Ascending aorta (tissue), 2 donors: ENCODE measurements around the gene LMO1. TPM values are rescaled to one million over a fixed set of nuclear protein-coding genes. Genes with fewer than 3 reads are reported as not detected.

Experiments used
- DNase-seq, 2 donors: peaks; one replicate each; pipeline ENCODE4 v3.0.0-alpha.2; 2019; ENCODE audit warnings: low spot score in 2 of 2
- H3K27ac ChIP-seq, 2 donors: fragments of 200-600 bp; sonication (generic); one replicate each; pipeline ENCODE4 v1.5.1; 2016 to 2017; ENCODE audit warnings: mild to moderate bottlenecking in 1 of 2
- H3K27me3 ChIP-seq: fragments of 200-600 bp; sonication (generic); one replicate; pipeline ENCODE4 v1.5.1; 2017
- H3K36me3 ChIP-seq, 2 donors: fragments of 200-600 bp; sonication (generic); one replicate each; pipeline ENCODE4 v1.5.1; 2016
- H3K4me1 ChIP-seq, 2 donors: fragments of 200-600 bp; sonication (generic); one replicate each; pipeline ENCODE4 v1.5.1; 2016 to 2017; ENCODE audit warnings: mild to moderate bottlenecking in 1 of 2
- H3K4me3 ChIP-seq, 2 donors: fragments of 200-600 bp; sonication (generic); one replicate each; pipeline ENCODE4 v1.5.1; 2016 to 2017; ENCODE audit warnings: mild to moderate bottlenecking in 1 of 2
- H3K9me3 ChIP-seq, 2 donors: fragments of 200-600 bp; sonication (generic); one replicate each; pipeline ENCODE4 v1.5.1; 2016
- CTCF ChIP-seq, 3 experiments: fragments of 200-600 bp in 2 of 3; fragments of 450-650 bp in 1 of 3; sonication (generic) in 2 of 3; IDR thresholded peaks; one replicate each; pipeline ENCODE4 v1.5.1; 2016 to 2019; ENCODE audit warnings: antibody characterized with exemption in 3 of 3, mild to moderate bottlenecking in 1 of 3, moderate library complexity in 1 of 3
- intact Hi-C: fragments of 100-400 bp; cut with DNase I; formaldehyde crosslinking; loops from one replicate; pipeline ENCODE4 v1.15.1; 2023
- total RNA-seq: library from RNA; depleted of rRNA; stranded (reverse); fragments of >200 nt; gene quantifications from one replicate; pipeline ENCODE4 v1.1.0, GENCODE V29; 2016

LMO1 gene
- total RNA-seq, 1 donor from 2014 or later = not detected

- DNase-seq = no peak
- no peak overlapping the region for H3K27ac ChIP-seq
- intact Hi-C loops = no loop called here
- H3K4me3 ChIP-seq = no peak overlapping the region
- H3K36me3 ChIP-seq = no peaks in the 10 kb centered on the region
- no peaks in the 10 kb centered on the region for H3K27me3 ChIP-seq
- no peaks in the 10 kb centered on the region for H3K4me1 ChIP-seq
- TF ChIP-seq CTCF (IDR thresholded peaks at IDR 0.05) = no peak
- no peaks in the 10 kb centered on the region for H3K9me3 ChIP-seq
Measured at GRCh38 chr11:8309311-8309710, 45.6 kb upstream of the LMO1 start.

GRCh38 chr11:8307601-8308000 is 43.9 kb upstream of the LMO1 start:
- H3K27ac ChIP-seq = no peak overlapping the region
- H3K36me3 ChIP-seq = no peaks in the 10 kb centered on the region
- no peaks in the 10 kb centered on the region for H3K4me1 ChIP-seq
- DNase-seq = no peak
- no peaks in the 10 kb centered on the region for H3K27me3 ChIP-seq
- H3K9me3 ChIP-seq = no peaks in the 10 kb centered on the region
- TF ChIP-seq CTCF (IDR thresholded peaks at IDR 0.05) = no peak
- intact Hi-C loops = no loop called here
- no peak overlapping the region for H3K4me3 ChIP-seq

GRCh38 chr11:8301622-8302021 is 37.9 kb upstream of the LMO1 start:
- H3K4me3 ChIP-seq = no peak overlapping the region
- no peaks in the 10 kb centered on the region for H3K4me1 ChIP-seq
- no peaks in the 10 kb centered on the region for H3K36me3 ChIP-seq
- no peak for DNase-seq
- TF ChIP-seq CTCF (IDR thresholded peaks at IDR 0.05) = no peak
- no peak overlapping the region for H3K27ac ChIP-seq
- H3K27me3 ChIP-seq = peaks cover 4% of the 10 kb centered on the region
- no peaks in the 10 kb centered on the region for H3K9me3 ChIP-seq
- intact Hi-C loops = no loop called here

GRCh38 chr11:8298801-8299786 is 35.4 kb upstream of the LMO1 start:
- intact Hi-C loops = no loop called here
- H3K4me3 ChIP-seq = no peak overlapping the region
- no peaks in the 10 kb centered on the region for H3K9me3 ChIP-seq
- TF ChIP-seq CTCF (IDR thresholded peaks at IDR 0.05) = no peak
- peak in 1 of 2 donors; percentile 57 for DNase-seq
- peaks cover 4% of the 10 kb centered on the region for H3K27me3 ChIP-seq
- H3K4me1 ChIP-seq = no peaks in the 10 kb centered on the region
- H3K36me3 ChIP-seq = no peaks in the 10 kb centered on the region
- no peak overlapping the region for H3K27ac ChIP-seq

DNA sequence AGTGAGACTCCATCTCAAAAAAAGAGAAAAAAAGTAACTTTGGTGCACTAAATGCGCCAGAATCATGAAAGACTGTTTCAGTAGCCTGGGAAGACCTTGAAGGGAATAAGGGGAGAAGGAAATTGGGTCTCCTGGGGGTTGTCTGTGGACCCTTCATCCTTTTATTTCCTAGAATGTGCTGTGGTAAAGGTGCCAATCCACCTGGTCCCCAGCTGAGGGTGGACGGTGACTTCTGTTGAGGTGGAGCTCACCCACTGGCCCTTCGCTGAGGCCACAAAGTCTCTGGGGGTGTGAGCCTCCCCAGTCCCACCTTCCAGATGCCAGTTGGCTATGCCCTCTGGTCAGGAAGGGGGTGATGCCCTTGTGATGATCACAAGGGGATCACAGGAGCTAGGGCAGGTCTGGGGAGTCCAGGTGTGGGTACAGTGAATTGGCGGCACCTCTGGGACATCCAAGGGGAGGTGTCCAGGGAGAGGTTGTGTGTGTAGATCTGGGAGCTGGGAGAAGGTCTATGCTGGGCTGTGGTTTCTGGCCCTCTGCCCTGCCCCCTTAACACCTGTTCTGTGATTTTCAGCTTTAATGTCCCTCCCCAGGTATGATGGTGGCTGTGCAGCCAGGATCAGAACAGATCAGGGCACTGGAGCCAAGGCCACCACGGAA is 34.2 kb upstream of the LMO1 start:
- no peak overlapping the region for H3K4me3 ChIP-seq
- no peaks in the 10 kb centered on the region for H3K9me3 ChIP-seq
- peaks cover 4% of the 10 kb centered on the region for H3K27me3 ChIP-seq
- intact Hi-C loops = no loop called here
- H3K4me1 ChIP-seq = no peaks in the 10 kb centered on the region
- no peak overlapping the region for H3K27ac ChIP-seq
- no peaks in the 10 kb centered on the region for H3K36me3 ChIP-seq
- DNase-seq = peak in 1 of 2 donors; percentile 27
- no peak for TF ChIP-seq CTCF (IDR thresholded peaks at IDR 0.05)
